ENCODE results near the gene KDM4B.

DNA sequence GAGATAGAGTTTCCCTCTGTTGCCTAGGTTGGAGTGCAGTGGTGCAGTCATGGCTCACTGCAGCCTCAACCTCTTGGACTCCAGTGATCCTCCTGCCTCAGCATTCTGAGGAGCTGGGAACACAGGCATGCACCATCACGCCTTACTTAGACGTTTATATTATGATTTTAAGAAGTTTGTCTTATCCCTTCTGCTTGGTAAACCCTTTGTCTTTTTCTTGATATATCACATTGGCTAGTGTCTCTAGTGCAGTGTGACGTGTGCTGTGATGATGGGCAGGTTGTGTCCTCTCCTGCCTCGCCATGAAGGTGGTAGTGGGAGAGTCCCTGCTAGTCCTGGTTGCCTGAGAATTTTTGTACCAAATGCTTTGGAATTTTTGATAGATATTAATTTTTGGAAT is 93.9 kb downstream of the KDM4B start:
- TF ChIP-seq, protein P1, sequence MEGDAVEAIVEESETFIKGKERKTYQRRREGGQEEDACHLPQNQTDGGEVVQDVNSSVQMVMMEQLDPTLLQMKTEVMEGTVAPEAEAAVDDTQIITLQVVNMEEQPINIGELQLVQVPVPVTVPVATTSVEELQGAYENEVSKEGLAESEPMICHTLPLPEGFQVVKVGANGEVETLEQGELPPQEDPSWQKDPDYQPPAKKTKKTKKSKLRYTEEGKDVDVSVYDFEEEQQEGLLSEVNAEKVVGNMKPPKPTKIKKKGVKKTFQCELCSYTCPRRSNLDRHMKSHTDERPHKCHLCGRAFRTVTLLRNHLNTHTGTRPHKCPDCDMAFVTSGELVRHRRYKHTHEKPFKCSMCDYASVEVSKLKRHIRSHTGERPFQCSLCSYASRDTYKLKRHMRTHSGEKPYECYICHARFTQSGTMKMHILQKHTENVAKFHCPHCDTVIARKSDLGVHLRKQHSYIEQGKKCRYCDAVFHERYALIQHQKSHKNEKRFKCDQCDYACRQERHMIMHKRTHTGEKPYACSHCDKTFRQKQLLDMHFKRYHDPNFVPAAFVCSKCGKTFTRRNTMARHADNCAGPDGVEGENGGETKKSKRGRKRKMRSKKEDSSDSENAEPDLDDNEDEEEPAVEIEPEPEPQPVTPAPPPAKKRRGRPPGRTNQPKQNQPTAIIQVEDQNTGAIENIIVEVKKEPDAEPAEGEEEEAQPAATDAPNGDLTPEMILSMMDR (IDR thresholded peaks at IDR 0.05): no peak
- TF ChIP-seq POLR2AphosphoS5 (IDR thresholded peaks at IDR 0.05): no peak
- no peak for TF ChIP-seq EP300 (IDR thresholded peaks at IDR 0.05; ENCODE audit: low read depth)

Measured in transverse colon (tissue), 4 donors.